GM10847 (cell line): Measurements from ENCODE around the gene CHMP5.
A peak's percentile ranks its signal among the peaks of the same experiment; 100 is the strongest.

Experiments
- POLR2A ChIP-seq: IDR thresholded peaks from 2 replicates; pipeline ENCODE4 v1.6.1; 2011; ENCODE audit not compliant: insufficient read length; ENCODE audit errors: extremely low read depth

Gene CHMP5

DNA sequence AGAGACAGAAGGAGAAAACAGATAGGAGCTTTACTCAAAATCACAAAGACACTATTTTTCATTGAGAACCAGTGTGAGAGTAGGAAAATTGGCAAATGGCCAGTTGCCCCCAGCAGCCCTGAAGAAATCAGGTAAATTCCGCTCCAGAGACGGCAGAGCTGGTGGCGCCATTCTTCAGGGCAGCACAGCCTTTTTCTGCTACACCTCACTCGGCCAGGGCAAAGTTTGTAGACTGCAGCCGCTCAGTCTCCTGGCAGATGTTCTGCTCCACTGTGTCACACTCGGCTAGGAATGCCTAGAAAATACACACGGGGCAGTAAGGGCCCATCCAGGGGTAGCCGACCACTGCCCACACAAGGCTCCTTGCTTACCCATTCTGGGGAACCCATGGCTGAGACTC lies 9.8 kb upstream of the CHMP5 start:
- no peak for TF ChIP-seq POLR2A

DNA sequence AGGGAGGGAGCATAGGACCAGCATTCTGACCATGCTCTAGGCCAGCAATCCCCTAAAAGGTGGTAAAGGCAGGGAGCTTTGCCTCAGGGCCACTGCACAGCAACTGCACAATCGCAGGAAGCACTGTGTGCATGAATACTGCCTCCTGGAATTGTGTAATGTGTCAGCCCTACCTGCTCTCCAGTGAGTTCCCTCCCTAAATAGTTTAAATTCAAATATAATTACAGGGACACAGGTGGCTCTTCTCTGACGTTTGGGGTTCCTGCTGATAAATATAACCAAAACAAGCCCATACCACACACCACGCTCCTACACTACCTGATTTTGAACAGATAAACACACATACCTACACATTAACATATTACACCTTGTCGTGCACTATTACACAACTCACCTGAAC lies 9.4 kb upstream of the CHMP5 start:
- TF ChIP-seq POLR2A = no peak

DNA sequence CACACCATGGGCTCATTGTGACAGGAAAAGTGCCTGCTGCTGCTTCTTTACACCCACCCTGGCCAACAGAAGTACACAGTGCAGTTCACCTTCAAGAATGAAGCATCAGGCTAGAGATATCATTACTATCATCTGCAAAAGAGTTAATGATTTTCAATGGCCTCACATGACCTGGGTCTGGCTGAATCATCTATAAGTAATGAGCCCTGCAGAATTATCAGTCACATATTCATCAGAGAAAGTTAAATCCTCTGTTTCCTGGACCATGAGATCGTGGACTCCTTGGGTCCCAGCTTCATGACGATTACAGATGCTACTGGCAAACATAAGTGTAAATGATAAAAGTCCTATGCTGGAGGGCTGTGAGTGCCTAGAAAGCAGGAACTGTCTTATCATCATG lies 8.6 kb upstream of the CHMP5 start:
- TF ChIP-seq POLR2A = no peak

DNA sequence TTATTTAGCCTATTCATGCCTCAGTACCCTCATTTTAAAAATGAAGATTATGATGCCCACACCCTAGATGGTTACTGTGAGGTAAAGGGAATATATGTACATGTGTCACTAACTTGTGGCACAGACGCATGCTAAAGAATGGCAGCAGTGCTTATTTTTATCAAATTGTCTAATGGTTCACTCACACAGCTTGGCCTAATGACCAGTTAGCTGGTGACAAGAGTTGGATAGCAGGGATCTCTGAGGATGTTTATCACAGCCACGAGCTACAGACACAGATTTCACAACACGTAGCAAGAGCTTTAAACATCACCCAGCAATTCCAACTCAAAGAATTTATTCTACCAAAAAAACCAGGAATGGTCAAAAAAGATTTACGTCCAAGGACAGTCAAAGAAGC lies 7.6 kb upstream of the CHMP5 start:
- no peak for TF ChIP-seq POLR2A

DNA sequence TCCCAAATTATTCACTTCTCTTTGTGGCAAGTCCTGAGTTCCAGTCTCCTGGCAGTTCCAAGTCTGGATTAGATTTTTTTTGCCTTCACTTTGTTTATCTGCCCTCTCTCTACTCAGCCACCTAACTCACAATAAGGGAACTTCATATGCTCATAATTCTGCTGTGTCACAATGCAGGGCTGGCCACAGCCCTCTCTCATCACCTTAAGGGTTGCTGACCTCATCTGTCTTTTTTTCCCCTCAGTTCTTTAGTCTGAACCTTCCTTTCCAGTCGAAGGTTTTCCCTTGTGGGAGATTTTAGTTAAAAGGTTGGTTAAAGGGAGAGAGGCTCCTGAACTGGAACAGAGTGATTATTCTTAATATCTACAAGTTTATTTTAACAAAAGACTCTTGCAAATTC lies 4.5 kb upstream of the CHMP5 start:
- no peak for TF ChIP-seq POLR2A

DNA sequence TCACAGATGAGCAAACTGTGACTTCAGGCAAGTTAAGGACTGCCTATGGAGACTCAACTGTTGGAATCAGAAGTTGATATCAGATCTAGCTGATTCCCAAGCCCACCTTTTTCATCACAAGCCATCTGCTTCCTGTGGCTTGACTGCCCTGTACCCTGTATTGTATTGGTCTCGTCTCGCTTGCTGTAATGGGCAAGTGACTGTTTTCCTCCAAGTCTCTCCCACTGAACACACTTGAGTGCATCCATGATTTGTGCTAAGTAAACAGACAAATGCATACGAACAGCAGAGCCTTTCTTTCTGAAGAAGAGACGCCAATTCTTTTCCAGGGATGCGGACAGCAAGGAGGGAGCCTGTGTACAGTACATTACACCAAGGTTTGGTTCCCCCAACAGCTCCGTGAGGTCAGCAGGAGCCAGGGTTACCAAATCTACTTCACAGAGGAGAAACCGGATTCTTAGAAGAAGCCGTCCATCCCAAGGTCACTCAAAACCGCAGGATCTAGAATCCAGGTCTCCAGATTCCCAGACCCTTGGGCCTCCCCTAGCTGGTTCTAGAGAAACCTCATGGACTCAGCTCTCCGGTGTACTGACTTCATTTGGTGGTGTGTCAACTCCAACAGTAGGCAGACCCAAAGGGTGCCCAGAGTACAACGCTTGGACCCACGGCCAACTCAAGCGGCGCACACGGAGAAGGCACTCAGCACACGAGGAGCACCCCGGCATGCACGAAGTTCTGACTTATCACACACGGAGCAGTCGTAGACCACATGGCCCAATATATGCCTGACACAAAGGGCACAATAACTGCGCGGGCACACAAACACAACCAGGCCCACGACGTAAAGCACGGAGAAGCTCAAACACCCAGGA lies 1.5 kb upstream of the CHMP5 start:
- no peak for TF ChIP-seq POLR2A

DNA sequence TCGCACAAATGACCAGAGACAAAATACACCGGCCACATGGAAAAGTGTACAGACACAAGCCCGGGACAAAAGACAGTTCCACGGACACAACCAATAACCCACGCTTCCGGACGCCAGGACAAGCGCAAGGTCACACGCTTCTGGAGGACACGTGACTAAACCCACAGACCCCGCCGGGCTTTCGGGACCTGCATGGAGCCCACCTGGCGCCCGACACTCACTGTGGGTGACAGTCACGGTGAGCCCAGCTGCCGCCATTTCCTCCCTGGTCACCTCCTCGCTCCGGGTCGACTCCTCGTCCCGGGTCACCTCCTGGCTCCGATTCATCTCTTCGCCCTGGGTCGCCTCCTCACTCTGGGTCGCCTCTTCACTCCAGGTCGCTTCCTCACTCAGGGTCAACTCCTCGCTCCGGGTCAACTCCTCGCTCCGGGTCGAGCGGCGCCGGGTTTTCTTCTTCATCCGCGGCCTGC lies 811 bp upstream of the CHMP5 start:
- no peak for TF ChIP-seq POLR2A

DNA sequence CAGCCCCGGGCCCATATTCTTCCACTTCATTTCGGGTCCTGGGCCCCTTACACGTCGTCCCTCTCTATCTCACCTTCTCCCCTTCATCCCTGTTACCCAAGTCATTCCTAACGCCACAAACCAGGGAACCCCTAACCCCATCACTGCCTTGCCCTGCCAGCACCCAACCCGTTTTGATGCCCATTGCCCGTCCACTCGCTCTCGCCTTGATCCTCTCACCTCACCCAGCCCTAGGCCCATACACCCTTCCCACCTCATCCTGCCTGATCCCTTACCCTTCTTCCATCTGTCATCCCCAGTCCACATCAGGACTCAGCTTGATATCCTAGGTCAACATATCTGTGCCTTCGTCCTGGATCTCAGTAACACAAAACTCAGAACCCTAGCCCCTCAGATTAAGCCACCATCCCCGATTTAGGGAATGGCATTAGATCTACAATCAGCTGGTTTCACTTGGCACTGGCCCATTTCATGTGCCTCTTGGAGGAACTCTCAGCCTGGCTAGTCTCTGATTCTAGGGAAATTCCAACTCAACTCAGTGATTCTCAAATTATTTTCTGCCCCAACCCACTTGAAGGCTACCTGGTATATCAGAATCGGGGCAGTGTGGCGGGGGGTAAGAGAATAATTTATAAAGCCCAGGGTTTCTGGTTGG lies 489 bp downstream of the CHMP5 start:
- TF ChIP-seq POLR2A = peak; percentile 7

DNA sequence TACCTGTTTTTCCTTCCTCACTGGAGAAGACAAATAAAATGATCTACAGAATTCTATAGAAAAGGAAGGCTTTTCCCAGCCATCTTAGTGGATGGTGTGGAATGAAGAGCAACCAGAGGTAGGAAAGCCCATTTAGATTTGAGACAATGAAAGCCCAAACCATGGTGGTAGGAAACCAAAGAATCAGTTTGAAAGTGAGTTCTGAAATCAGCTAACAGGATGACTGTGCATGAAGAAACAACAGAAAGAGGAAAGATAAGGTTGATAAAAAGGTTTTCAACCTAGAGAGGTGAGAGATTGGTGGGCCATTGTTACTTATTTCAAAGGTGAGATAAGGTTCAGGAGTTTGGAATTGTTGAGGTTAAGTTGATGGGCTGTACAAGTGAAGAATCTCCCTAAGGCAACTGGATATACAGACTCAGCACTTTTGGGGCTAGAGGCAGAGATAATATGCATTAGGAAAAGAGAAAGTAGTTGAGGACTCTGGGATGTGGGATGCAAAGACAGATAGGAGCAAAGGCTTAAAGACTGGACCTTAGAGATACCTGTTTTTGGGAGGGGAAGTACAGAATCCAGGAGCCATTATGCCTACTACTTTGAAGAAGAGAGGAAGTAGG lies 2.4 kb downstream of the CHMP5 start:
- TF ChIP-seq POLR2A = no peak

DNA sequence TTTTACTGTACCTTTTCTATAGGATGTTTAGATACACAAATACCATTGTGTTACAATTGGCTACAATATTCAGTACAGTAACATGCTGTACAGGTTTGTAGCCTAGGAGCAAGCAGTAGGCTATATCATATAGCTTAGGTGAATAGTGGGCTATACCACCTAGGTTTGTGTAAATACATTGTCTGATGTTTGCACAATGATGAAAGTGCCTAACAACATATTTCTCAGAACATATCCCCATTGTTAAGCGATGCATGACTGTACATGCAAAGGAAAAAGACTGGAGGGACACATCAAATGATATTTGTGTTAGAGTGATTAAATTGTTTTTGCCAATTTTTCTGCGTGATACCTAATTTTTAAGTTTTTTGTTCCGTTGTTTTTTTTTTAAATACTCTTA lies 5.3 kb downstream of the CHMP5 start:
- no peak for TF ChIP-seq POLR2A

DNA sequence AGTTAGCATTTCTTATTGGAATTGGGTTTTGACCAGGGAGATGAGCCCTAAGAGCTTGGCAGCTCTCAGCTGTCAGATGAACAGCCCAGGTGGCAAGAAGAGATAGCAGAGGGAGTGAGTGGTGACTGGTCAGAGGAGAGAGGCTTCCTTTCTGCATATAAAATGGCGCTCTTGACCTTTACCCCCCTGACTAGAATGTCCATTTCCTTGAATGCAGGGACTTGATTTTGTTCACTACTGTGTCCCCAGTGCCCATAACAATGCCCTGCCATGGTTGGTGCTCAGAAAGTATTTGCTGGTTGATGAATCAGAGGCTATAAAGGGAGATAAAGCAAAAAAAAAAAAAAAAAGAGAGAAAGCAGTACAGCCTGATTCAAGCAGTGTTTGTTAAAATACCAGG lies 7.2 kb downstream of the CHMP5 start:
- no peak for TF ChIP-seq POLR2A

DNA sequence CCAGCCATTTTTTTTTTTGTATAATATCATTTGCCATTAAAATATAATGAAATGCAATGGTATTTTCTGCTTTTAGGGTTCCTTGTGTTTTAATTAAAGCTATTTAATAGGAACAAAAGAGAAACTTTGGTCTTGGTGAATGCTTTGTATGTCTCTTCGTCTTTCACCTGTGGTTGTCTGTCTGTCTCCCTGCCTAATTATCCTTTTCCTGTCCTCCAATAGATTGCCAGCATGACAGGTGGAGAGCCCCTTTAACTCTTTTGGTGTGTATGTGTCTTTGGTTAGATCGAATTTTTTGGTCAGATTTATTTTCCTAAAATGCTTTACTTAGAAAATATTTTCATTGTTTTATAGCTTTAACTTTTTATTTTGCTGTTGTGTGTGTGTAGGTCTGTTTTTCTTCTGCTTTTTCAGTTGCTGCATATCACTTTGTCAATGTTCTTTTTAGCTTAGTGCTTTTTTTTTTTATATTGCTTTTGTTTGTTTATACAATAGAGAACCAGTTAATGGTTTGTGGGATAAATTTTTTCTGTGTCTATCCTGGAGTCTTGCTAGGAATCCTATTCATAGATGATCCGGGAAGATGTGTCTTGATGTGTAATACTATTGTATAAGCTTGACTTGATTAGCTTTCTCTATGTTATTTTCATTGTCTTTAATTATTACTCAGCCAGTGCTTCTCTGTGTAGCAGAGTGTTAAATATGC lies 8.6 kb downstream of the CHMP5 start:
- TF ChIP-seq POLR2A = no peak

DNA sequence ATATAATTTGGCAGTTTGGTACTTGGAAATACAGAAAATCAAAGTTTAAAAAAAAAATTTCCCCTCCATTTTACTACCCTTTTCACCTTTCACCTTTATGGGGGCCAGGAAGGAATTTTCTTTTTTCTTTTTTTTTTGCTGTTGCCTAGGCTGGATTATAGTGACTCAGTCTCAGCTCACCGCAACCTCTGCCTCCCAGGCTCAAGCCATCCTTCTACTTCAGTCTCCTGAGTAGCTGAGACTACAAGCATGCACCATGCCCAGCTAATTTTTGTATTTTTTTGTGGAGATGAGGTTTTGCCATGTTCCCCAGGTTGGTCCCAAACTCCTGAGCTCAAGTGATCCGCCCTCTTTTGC lies 9.1 kb downstream of the CHMP5 start:
- TF ChIP-seq POLR2A = no peak

DNA sequence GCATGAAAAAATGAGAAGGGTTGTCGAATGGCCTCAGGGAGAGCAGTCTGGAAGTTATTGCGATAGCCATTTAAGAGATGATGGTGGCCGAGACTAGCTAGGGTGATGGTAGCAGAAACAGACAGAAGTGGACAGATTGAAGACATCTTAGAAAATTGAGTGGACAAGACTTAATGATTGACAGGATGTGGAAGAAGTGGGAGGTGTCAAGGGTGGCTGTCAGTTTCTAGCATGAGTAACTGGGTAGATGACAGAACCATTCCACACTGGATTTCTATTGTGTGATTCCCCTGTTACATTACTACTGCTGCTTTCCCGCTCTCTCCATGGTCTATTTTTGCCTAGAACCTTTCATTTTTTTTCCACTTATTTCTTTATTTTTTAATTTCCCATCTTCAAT lies 12.6 kb downstream of the CHMP5 start:
- TF ChIP-seq POLR2A = no peak

DNA sequence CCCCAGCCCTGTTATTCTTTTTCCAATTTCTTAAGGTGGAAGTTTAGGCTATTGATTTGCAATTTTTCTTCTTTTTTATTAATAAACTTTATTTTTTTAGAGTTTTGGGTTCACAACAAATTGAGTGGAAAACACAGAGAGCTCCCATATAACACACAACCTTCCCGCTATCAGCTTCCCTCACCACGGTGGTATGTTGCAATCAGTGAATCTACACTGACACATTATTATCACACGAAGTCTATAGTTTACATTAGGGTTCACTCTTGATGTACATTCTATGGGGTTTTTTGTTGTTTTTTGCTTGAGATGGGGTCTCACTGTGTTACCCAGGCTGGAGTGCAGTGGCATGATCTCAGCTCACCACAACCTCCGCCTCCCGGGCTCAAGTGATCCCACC lies 20.7 kb downstream of the CHMP5 start:
- TF ChIP-seq POLR2A = no peak

DNA sequence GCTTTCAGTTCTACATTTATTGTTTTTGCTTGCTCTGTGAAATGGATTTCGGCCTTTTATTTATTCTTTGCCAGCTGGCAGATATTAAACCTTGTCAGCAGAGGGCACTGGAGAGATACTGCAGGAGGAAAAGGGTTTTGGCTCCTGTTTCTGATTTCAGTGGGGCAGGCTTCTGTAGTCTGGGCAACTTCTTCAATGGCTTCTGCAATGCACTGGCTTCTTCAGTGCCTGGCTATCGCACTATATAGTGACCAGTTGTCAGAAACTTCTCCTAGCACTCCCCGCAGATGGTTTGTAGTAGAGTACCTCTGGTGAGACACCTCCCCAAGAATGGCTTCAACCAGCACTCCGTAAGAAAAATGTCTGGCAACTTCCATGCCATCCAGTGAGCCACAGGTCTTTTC lies 22.2 kb downstream of the CHMP5 start:
- TF ChIP-seq POLR2A = no peak
